Measurements from ENCODE around the gene HECA. TPM values are rescaled to one million over a fixed set of nuclear protein-coding genes. Genes with fewer than 3 reads are reported as not detected.

The HECA gene
- total and polyA plus RNA-seq, 2 of the 4 experiments (the other 2 are of a cell fraction), result 3.1 to 4.3 TPM

- Histone ChIP-seq H3K36me3 (ENCODE audit: control insufficient read depth, insufficient read depth, low read length) (no peaks in the 10 kb centered on the region), H3K4me3 (ENCODE audit: insufficient read depth, low read depth, low read length) (no peak overlapping the region), H2AK9ac (replicated peaks; ENCODE audit: low read depth, low read length, poor library complexity) (no peak overlapping the region), H3K23ac (ENCODE audit: low read depth, low read length) (no peak overlapping the region), H3K56ac (ENCODE audit: extremely low read depth, insufficient read depth, low read length) (no peak overlapping the region), H2BK5ac (ENCODE audit: low read depth, low read length, poor library complexity, severe bottlenecking) (no peak overlapping the region), H4K5ac (ENCODE audit: low read depth, low read length) (no peak overlapping the region), H3K14ac (replicated peaks; ENCODE audit: low read depth, low read length) (no peak overlapping the region), H3K27me3 (ENCODE audit: control insufficient read depth, insufficient read depth, low read length) (peaks cover 4% of the 10 kb centered on the region), H4K20me1 (ENCODE audit: insufficient read depth, low read length) (no peaks in the 10 kb centered on the region), H3K27ac (ENCODE audit: insufficient read depth, low read length) (no peak overlapping the region), H3K9ac (ENCODE audit: low read depth, low read length) (no peak overlapping the region), H2BK20ac (ENCODE audit: low read depth, low read length) (no peak overlapping the region), H4K91ac (ENCODE audit: insufficient read depth, low read depth, low read length) (no peak overlapping the region), H3K18ac (ENCODE audit: low read depth, low read length) (no peak overlapping the region), H3K4me2 (ENCODE audit: low read depth, low read length) (no peak overlapping the region), H2BK15ac (ENCODE audit: low read depth, low read length) (no peak overlapping the region), H2AK5ac (ENCODE audit: low read depth, low read length) (no peak overlapping the region), H2BK120ac (ENCODE audit: low read depth, low read length) (no peak overlapping the region), H3K4ac (ENCODE audit: low read depth, low read length) (no peak overlapping the region), H3K9me1 (ENCODE audit: insufficient read depth, low read length) (no peaks in the 10 kb centered on the region), H3K79me1 (ENCODE audit: low read depth in 1 of 2, low read length in 2 of 2) (no peaks in the 10 kb centered on the region), H3K4me1 (ENCODE audit: control insufficient read depth, insufficient read depth, low read length) (no peaks in the 10 kb centered on the region), H2AFZ (replicated peaks; ENCODE audit: low read length, poor library complexity) (no peak overlapping the region), H4K8ac (ENCODE audit: low read depth in 2 of 2, low read length in 2 of 2) (no peak overlapping the region), H3K9me3 (ENCODE audit: control insufficient read depth, insufficient read depth, low read length) (no peaks in the 10 kb centered on the region)
- ATAC-seq (ENCODE audit: low read depth) (no peak), DNase-seq (peak; percentile 12)
- BruUV-seq (replicated peaks), result no TSS peak
- in situ Hi-C loops (cut with MboI; ENCODE audit: low sequenced_read_pairs), result no loop called here
- ChIA-PET CTCF (interaction anchor here (0.6 kb wide), 1 partner anchor 100 kb away, joined by 3 read pairs; no protein-coding TSS in a partner anchor), POLR2A (ENCODE audit: unreplicated experiment) (no interaction called here)
- intact Hi-C loops (cut with micrococcal nuclease), result no loop called here
- WGBS, 2 experiments (ENCODE audit: extremely low coverage in 2 of 2, insufficient read length in 1 of 2), result no CpG with 5 or more reads among the region's 5 CpGs
- dilution Hi-C loops (cut with HindIII; ENCODE audit: low sequenced_read_pairs, unreplicated experiment), result no loop called here
- TF ChIP-seq NFE2L2 (IDR thresholded peaks at IDR 0.05; ENCODE audit: low read depth, low read length), result no peak
- TF ChIP-seq CTCF (conservative IDR thresholded peaks at IDR 0.05; ENCODE audit: low read depth, low read length), result peak; percentile 20; the same call in 1 of the 2 replicates
- no peak for TF ChIP-seq BHLHE40 (IDR thresholded peaks at IDR 0.05; ENCODE audit: low read depth, low read length)
- 0 out of 2 replicates have a peak, but pooled peaks have one; percentile 11 for TF ChIP-seq RAD21 (IDR thresholded peaks at IDR 0.05; ENCODE audit: low read length)
- TF ChIP-seq CHD1 (IDR thresholded peaks at IDR 0.05; ENCODE audit: low read depth, low read length), result no peak
- no peak for TF ChIP-seq CEBPB (IDR thresholded peaks at IDR 0.05; ENCODE audit: low read depth, low read length)
These were observed 25.3 kb upstream of the HECA start for GRCh38 chr6:139109558-139109957.
